Iris pigment epithelial cell (primary cell): ENCODE measurements around the gene BAG2.
A peak's percentile ranks its signal among the peaks of the same experiment; 100 is the strongest.

Source experiments
- DNase-seq: peaks from one replicate; pipeline ENCODE4 v3.0.0-alpha.2; 2011; ENCODE audit warnings: low read depth

Gene BAG2

DNA sequence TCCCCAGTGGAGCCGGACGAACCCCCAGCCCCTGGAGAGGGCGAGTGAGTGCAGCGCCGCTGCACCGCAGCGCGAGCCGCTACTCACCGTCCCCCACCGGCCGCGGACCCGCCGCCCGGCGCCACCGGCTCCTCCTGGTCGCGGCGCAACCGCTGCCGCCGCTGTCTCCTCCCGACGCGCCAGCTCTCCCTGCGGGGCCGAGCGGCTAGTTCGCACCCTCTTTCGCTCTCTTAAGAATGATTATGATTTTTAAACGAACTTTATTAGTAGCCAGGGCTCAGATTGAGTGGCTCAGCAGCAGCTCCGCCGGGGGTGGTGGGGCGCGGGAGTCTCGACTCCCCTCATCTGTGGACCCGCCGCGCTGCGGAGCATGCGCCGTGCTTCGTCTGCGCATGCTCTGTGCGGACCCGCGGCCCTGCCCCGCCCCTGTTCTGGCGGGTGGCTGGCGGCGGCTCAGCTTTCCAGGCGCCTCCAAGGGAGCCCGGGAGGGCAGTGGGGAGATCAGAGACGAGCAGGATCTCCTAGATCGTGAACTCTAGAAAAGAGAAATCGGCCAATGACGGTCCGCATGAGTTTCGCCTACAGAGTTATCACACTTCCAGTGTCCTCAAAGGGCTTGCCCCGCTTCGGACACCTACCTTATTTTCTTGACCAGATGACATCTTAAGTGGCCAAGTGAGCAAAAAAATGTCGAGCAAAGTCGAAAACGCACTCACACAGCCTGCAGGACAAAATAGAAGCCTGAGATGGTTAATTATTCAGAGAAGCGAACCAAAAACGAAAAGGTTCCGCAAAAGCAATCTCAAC lies 50.0 kb downstream of the BAG2 start, which contains the start of gene RAB23:
RAB23 (minus strand) TSS at position 372 of the 807 bp plus-strand sequence. CDS start 11,927 bp downstream, outside the sequence.
- peak; percentile 81 for DNase-seq

DNA sequence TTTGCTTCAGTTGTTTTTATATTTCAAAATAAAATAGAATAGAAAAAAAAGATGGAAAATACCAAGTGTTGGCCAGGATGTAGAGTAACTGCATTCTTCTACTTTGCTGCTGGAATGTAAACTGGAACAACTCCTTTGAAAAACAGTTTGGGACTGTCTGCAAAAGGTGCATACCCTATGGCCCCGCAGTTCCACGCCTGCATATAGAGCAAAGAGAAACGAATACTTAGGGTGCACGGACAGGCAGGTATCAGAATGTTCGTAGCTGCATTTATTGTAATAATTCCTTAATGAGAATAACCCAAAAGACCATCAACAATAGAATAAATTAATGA lies 50.6 kb downstream of the BAG2 start:
- no peak for DNase-seq

DNA sequence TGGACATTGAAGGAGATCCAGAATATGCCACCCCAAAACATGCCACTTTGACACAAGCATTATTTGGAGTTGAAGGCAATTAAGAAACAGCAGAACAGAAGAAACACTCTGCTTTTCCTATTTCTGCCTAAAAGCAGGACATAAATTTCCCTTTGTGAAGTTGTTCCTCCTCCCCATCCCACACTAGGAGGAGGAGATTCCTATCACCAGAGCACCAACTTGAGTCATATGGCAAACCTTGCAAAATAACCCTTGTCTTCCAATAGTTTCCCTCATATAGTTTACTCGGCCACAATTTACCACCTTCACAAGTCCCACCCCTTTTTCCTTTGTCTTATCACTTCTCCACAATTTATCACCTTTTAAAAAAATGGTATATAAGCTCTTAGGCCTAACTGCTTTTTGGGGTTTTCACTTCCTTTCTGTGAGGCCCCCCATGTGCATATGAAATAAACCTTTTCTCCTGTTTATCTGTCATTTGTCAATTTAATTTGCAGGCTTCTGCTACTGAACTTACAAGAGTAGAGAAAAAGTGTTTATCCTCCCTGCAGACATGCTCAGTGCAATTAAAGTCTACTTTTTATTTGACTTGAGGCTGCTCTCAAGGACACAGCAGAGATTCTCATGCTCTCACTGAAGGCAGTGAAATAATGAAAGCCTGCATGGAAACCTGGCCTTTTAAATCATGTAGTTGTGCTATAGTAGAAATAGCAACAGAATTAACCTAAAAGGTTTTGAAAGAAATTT lies 52.8 kb downstream of the BAG2 start:
- DNase-seq: peak; percentile 73

DNA sequence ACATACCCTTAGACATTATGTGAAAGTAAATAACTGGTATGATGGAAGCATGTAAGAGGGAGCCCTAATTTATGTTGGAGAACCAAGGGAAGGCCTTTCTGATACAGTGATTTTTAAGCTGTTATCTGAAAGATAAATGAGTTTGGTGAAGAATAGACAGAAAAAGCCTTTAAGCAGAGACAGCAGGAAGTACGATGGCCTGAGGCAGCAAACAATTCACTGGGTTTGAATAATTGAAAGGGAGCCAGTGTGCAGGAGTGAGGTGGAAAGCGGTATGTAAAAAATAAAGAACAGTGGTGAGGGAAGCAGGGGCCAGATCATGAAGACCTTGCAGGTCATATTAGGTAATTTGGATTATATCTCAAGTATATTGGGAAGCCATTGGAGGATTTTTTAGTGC lies 54.1 kb downstream of the BAG2 start:
- no peak for DNase-seq
